Right lobe of liver (tissue), 4 donors: ENCODE results near the gene ZBTB12.

Experiments
- CTCF ChIP-seq, 4 donors: fragments of 200-600 bp in 3 of 4; fragments of 450-650 bp in 1 of 4; IDR thresholded peaks; one replicate each; pipeline versions ENCODE4 v1.5.1 to v1.8.0; 2016 to 2022; ENCODE audit warnings: antibody characterized with exemption in 4 of 4, mild to moderate bottlenecking in 2 of 4
- POLR2A ChIP-seq: fragments of 450-650 bp; IDR thresholded peaks from one replicate; pipeline ENCODE4 v1.6.1; 2017; ENCODE audit warnings: antibody characterized with exemption, mild to moderate bottlenecking
- donor health status: DM: no; HTN: no; CAD: no.
- donor health status: DM: no; HTN: no; CAD: no.
- donor health status: DM: no; HTN: yes; CAD: no.

GRCh38 chr6:31870385-31870921, 31.4 kb downstream of the ZBTB12 start:
- TF ChIP-seq CTCF (IDR thresholded peaks at IDR 0.05), result no peak
- no peak for TF ChIP-seq POLR2A
